Activated CD4-positive, alpha-beta memory T cell treated with anti-CD3 and anti-CD28 coated beads for 36 hours (primary cell): ENCODE measurements around the gene CIRBP. TPM values are rescaled to one million over a fixed set of nuclear protein-coding genes. Genes with fewer than 3 reads are reported as not detected.

ENCODE experiments used
- CTCF ChIA-PET: fragments of 350-600 bp; sonication (Branson Sonifier 250); formaldehyde crosslinking; loops from one replicate; lab custom pipeline; 2021; ENCODE audit warnings: antibody characterized with exemption, inconsistent platforms; lab: Charles Lee
- POLR2A ChIA-PET: fragments of 350-600 bp; sonication (Branson Sonifier 250); formaldehyde crosslinking; loops from one replicate; lab custom pipeline; 2021; ENCODE audit warnings: antibody characterized with exemption; lab: Charles Lee
- DNase-seq: peaks from one replicate; pipeline ENCODE4 v3.0.0-alpha.2; 2020
- H3K27ac Mint-ChIP-seq: one replicate; pipeline ENCODE4 v1.8.0; 2021; ENCODE audit warnings: mixed read lengths
- H3K27me3 Mint-ChIP-seq: one replicate; pipeline ENCODE4 v1.8.0; 2021; ENCODE audit warnings: mixed read lengths
- H3K36me3 Mint-ChIP-seq: one replicate; pipeline ENCODE4 v1.8.0; 2021; ENCODE audit warnings: mixed read lengths
- H3K4me1 Mint-ChIP-seq: one replicate; pipeline ENCODE4 v1.8.0; 2021; ENCODE audit warnings: low read depth, mixed read lengths
- H3K4me3 Mint-ChIP-seq: one replicate; pipeline ENCODE4 v1.8.0; 2021; ENCODE audit warnings: mild to moderate bottlenecking, mixed read lengths
- H3K9me3 Mint-ChIP-seq: one replicate; pipeline ENCODE4 v1.8.0; 2021; ENCODE audit warnings: mixed read lengths
- intact Hi-C: fragments of 100-400 bp; cut with micrococcal nuclease; formaldehyde crosslinking; loops from one replicate; pipeline ENCODE4 v1.15.1; 2023
- total RNA-seq, 2 experiments: library from RNA; stranded (reverse); gene quantifications; one replicate each; pipeline ENCODE4 v1.2.3, GENCODE V29; 2021

CIRBP gene
- total RNA-seq, 2 experiments from 2014 or later = 171 to 173 TPM

DNA sequence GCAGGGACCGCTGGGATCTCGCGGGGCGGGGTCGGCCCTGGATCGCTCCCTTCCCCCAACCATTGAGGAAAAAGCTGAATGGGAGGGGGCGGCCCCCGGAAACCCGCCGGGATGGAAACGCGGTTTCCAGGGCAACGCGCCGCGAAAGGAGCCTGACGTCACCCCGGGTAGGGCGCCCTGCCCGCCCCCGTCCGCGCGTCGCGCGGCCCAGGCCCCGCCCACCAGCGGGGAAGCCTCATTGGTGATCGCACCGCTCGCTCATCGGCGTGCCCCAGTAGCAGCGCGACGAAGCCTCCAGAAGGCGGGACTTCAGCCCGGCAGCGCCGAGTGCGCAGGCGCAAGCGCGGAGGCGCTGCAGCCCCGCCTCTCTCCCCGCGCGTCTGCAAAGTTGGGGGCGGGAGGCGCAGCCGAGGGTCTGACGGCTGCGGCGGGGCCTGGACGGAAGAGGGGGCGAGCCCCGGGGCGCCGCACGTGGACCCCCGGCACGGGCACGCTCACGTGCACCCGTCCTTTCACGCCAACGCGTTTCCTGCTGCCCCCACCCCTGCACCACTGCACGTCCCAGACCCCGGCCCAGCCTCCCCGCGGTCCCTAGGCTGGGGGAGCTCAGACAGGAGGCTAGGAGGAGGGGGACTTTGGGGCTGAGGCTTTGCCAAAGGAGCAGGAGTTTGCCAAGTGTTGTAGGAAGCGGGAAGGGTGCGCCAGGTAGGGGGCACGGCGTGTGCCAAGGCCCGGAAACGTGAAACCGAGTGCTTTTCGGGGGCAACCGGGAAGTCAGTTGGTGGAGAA is 8.2 kb upstream of the CIRBP start:
- Mint-ChIP-seq H3K9me3 (no peaks in the 10 kb centered on the region), H3K4me3 (peak overlapping the region; percentile 94), H3K36me3 (peaks cover 22% of the 10 kb centered on the region), H3K4me1 (peaks cover 53% of the 10 kb centered on the region), H3K27me3 (no peaks in the 10 kb centered on the region), H3K27ac (peak overlapping the region; percentile 96)
- ChIA-PET CTCF (interaction anchor here (1.1 to 17.9 kb wide), 3 partner anchors 8 to 18 kb away, joined by 3 to 649 read pairs (median 5); partner anchors contain the start of gene ATP5F1D), POLR2A (interaction anchor here (0.6 to 4.0 kb wide), 7 partner anchors 8 to 194 kb away, joined by 3 to 35 read pairs (median 4); partner anchors contain the start of genes ARHGAP45, CIRBP and FAM174C)
- intact Hi-C loops = loop anchor here (1.0 kb wide), 3 partner anchors 8 to 14 kb away; partner anchors contain the start of genes CIRBP and FAM174C
- DNase-seq = peak; percentile 98

- ChIA-PET POLR2A (interaction anchor here (1.0 to 4.0 kb wide), 6 partner anchors 8 to 194 kb away, joined by 3 to 35 read pairs (median 5); partner anchors contain the start of genes ARHGAP45, CIRBP and FAM174C), CTCF (interaction anchor here (1.1 to 17.9 kb wide), 3 partner anchors 8 to 18 kb away, joined by 3 to 649 read pairs (median 5); partner anchors contain the start of gene ATP5F1D)
- H3K4me3 Mint-ChIP-seq = peak overlapping the region; percentile 94
- no peaks in the 10 kb centered on the region for H3K27me3 Mint-ChIP-seq
- H3K9me3 Mint-ChIP-seq = no peaks in the 10 kb centered on the region
- H3K36me3 Mint-ChIP-seq = peaks cover 18% of the 10 kb centered on the region
- H3K4me1 Mint-ChIP-seq = peaks cover 54% of the 10 kb centered on the region
- intact Hi-C loops = loop anchor here (1.0 kb wide), 1 partner anchor 14 kb away; the partner anchor contains the start of gene FAM174C
- H3K27ac Mint-ChIP-seq = peak overlapping the region; percentile 96
- peak; percentile 42 for DNase-seq
Measured at GRCh38 chr19:1261538-1261797, 7.7 kb upstream of the CIRBP start.

- intact Hi-C loops = loop anchor here (1.0 kb wide), 1 partner anchor 13 kb away; the partner anchor contains the start of gene FAM174C
- DNase-seq = peak; percentile 45
- Mint-ChIP-seq H3K36me3 (peaks cover 16% of the 10 kb centered on the region), H3K27ac (peak overlapping the region; percentile 96), H3K9me3 (no peaks in the 10 kb centered on the region), H3K4me1 (peaks cover 55% of the 10 kb centered on the region), H3K4me3 (peak overlapping the region; percentile 94), H3K27me3 (no peaks in the 10 kb centered on the region)
- CTCF ChIA-PET = interaction anchor here (1.5 to 17.9 kb wide), 2 partner anchors 9 to 18 kb away, joined by 5 to 649 read pairs; partner anchors contain the start of gene ATP5F1D
- POLR2A ChIA-PET = interaction anchor here (1.0 to 4.0 kb wide), 6 partner anchors 7 to 195 kb away, joined by 3 to 35 read pairs (median 5); partner anchors contain the start of genes ARHGAP45, CIRBP and FAM174C
Measured at GRCh38 chr19:1261798-1262622, 7.1 kb upstream of the CIRBP start.

- Mint-ChIP-seq H3K4me3 (peak overlapping the region; percentile 36), H3K36me3 (peaks cover 11% of the 10 kb centered on the region), H3K9me3 (no peaks in the 10 kb centered on the region), H3K27ac (peak overlapping the region; percentile 49), H3K27me3 (no peaks in the 10 kb centered on the region), H3K4me1 (peaks cover 56% of the 10 kb centered on the region)
- ChIA-PET CTCF (interaction anchor here (17.9 kb wide), 1 partner anchor 19 kb away, joined by 649 read pairs; the partner anchor contains the start of gene ATP5F1D), POLR2A (interaction anchor here (1.4 to 1.8 kb wide), 2 partner anchors 10 to 13 kb away, joined by 5 read pairs; partner anchors contain the start of gene FAM174C)
- DNase-seq = no peak
- intact Hi-C loops = no loop called here
Measured at GRCh38 chr19:1262623-1263123, 6.5 kb upstream of the CIRBP start.

- H3K4me1 Mint-ChIP-seq = peaks cover 55% of the 10 kb centered on the region
Measured at GRCh38 chr19:1263188-1263587, 5.9 kb upstream of the CIRBP start.

GRCh38 chr19:1264801-1265614 is 4.1 kb upstream of the CIRBP start:
- intact Hi-C loops = no loop called here
- peaks cover 6% of the 10 kb centered on the region for H3K36me3 Mint-ChIP-seq
- H3K27me3 Mint-ChIP-seq = no peaks in the 10 kb centered on the region
- no peaks in the 10 kb centered on the region for H3K9me3 Mint-ChIP-seq
- no peak for DNase-seq
- POLR2A ChIA-PET = interaction anchor here (0.6 to 3.0 kb wide), 4 partner anchors 12 to 227 kb away, joined by 3 to 37 read pairs (median 10); no protein-coding TSS in a partner anchor
- peak overlapping the region; percentile 32 for H3K4me3 Mint-ChIP-seq
- peaks cover 48% of the 10 kb centered on the region for H3K4me1 Mint-ChIP-seq
- H3K27ac Mint-ChIP-seq = peak overlapping the region; percentile 49
- CTCF ChIA-PET = interaction anchor here (1.3 to 17.9 kb wide), 2 partner anchors 12 to 21 kb away, joined by 3 to 649 read pairs; partner anchors contain the start of gene ATP5F1D

More at GRCh38 chr19:1263188-1263587, 5.9 kb upstream of the CIRBP start:
- Mint-ChIP-seq H3K27me3 (no peaks in the 10 kb centered on the region), H3K9me3 (no peaks in the 10 kb centered on the region), H3K36me3 (peaks cover 10% of the 10 kb centered on the region), H3K27ac (peak overlapping the region; percentile 64), H3K4me3 (peak overlapping the region; percentile 16)
- CTCF ChIA-PET = interaction anchor here (17.9 kb wide), 1 partner anchor 20 kb away, joined by 649 read pairs; the partner anchor contains the start of gene ATP5F1D
- intact Hi-C loops = no loop called here
- no peak for DNase-seq
- POLR2A ChIA-PET = no interaction called here

DNA sequence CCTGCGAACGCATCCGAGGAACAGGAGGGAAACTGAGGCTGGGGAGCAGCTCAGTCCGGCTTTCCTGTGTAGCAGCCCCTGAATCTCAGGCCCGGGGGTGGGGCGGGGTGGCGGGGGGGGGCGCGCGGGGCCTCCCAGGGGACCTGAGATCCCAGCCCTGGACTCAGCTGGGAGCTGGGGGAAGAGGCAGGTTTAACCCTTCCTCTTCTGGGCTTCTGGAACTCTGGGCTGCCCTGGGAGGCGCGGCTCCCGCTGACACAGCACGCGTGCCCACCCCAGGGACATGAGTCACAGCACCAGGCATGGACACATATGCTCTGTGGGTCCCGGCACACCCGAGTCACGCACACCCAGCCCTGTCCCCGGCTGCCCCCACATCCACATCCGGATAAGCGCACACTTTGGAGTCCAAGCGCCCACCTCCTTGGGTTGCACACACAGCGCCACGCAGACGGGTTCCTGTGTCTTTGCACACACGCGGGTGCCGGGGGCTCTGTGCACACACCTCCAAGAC is 3.5 kb upstream of the CIRBP start:
- no peaks in the 10 kb centered on the region for H3K27me3 Mint-ChIP-seq
- H3K4me1 Mint-ChIP-seq = peaks cover 51% of the 10 kb centered on the region
- DNase-seq = peak; percentile 64
- H3K27ac Mint-ChIP-seq = peak overlapping the region; percentile 33
- H3K36me3 Mint-ChIP-seq = peaks cover 12% of the 10 kb centered on the region
- H3K4me3 Mint-ChIP-seq = peak overlapping the region; percentile 37
- H3K9me3 Mint-ChIP-seq = no peaks in the 10 kb centered on the region
- intact Hi-C loops = loop anchor here (1.0 kb wide), 2 partner anchors 16 to 21 kb away; no protein-coding TSS in a partner anchor
- CTCF ChIA-PET = interaction anchor here (1.1 to 17.9 kb wide), 4 partner anchors 12 to 199 kb away, joined by 3 to 649 read pairs (median 4); partner anchors contain the start of genes ARHGAP45 and ATP5F1D
- POLR2A ChIA-PET = interaction anchor here (2.4 to 3.0 kb wide), 2 partner anchors 13 to 21 kb away, joined by 13 to 37 read pairs; no protein-coding TSS in a partner anchor

DNA sequence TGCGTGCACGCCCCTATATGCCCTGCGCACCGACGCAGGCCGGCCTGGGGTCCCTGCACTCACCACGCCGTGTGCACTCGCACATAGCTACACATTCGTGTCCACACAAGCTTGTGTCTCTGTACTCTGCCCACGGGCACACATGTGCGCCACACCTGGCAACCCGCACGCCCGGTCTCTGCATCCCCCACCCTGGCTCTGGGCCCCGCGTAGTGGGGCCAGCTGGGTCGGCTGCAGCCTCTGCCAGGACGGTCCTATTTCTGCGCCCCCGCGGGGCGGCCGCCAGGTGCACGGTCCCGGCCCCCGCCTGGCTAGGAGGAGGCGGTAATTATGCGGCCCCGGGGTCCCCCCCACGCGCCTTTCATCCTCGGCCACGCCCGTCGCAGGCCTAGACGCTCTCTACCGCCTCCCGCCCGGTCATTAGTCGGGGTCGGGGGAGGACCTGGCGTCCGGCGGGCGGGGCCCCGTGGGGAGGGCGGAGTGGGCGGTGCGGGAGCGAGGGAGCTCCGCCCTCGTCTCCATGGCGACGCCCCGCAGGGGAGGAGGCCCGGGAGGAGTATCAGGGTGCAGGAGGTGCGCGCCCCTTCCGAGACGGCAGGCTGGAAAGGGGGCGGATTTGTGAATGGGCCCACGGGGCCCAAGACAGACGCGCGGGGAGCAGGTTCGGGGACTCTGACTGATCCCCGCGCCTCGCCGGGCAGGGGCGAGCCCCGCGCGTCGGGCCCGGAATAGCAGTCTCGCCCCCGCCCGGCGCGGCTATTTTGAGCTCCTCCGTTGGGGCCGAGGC is 2.8 kb upstream of the CIRBP start:
- peaks cover 57% of the 10 kb centered on the region for H3K4me1 Mint-ChIP-seq
- DNase-seq = peak; percentile 90
- ChIA-PET CTCF (interaction anchor here (0.6 to 17.9 kb wide), 18 partner anchors 9 to 608 kb away, joined by 3 to 649 read pairs (median 4); partner anchors contain the start of genes ARHGAP45, ATP5F1D, FAM174C and RNU6-2), POLR2A (interaction anchor here (0.6 to 3.0 kb wide), 5 partner anchors 9 to 598 kb away, joined by 3 to 37 read pairs (median 5); partner anchors contain the start of gene FAM174C)
- intact Hi-C loops = loop anchor here (1.0 kb wide), 2 partner anchors 17 to 22 kb away; no protein-coding TSS in a partner anchor
- no peak overlapping the region for H3K27ac Mint-ChIP-seq
- peaks cover 19% of the 10 kb centered on the region for H3K36me3 Mint-ChIP-seq
- H3K27me3 Mint-ChIP-seq = no peaks in the 10 kb centered on the region
- peak overlapping the region; percentile 46 for H3K4me3 Mint-ChIP-seq
- no peaks in the 10 kb centered on the region for H3K9me3 Mint-ChIP-seq

DNA sequence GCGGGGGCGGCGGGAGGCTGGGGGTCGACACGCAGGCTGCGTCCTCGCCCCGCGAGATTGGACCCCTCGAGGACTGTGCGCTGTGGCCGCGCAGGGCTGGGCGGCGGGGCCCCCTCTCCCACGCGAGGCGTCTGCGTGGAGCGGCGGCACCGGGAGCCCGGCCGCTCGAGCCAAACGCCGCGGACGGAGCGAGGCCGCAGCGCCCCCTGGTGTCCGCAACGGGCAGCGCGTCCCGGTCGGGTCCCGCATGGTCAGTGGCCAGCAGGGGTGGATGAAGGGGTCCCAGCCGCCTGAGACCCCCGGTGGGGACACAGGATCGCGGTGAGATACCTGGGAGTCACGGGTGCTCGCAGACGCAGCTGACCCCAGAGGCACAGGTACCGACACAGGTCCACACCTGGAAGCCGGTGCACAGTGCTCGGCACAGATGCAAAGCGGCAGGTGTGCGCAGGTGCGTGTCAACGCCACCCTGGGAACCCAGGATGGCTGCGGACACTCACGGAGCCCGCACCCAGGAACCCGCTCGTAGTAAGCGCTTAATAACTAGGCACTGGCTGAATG is 2.1 kb upstream of the CIRBP start:
- Mint-ChIP-seq H3K27ac (peak overlapping the region; percentile 45), H3K4me3 (peak overlapping the region; percentile 50), H3K4me1 (peaks cover 57% of the 10 kb centered on the region), H3K27me3 (no peaks in the 10 kb centered on the region), H3K9me3 (no peaks in the 10 kb centered on the region), H3K36me3 (peaks cover 23% of the 10 kb centered on the region)
- intact Hi-C loops = loop anchor here (1.0 kb wide), 2 partner anchors 18 to 23 kb away; no protein-coding TSS in a partner anchor
- CTCF ChIA-PET = interaction anchor here (0.6 to 17.9 kb wide), 19 partner anchors 8 to 608 kb away, joined by 3 to 649 read pairs (median 4); partner anchors contain the start of genes ARHGAP45, ATP5F1D, FAM174C and RNU6-2
- peak; percentile 79 for DNase-seq
- POLR2A ChIA-PET = interaction anchor here (0.7 to 3.0 kb wide), 4 partner anchors 8 to 22 kb away, joined by 3 to 37 read pairs (median 9); partner anchors contain the start of gene FAM174C
